T-helper 1 cell (primary cell): Measurements from ENCODE around the gene DCPS.

Experiments
- DNase-seq, 5 donors: peaks; one replicate each; pipeline ENCODE4 v3.0.0-alpha.2; 2012 to 2020

The DCPS gene

DNA sequence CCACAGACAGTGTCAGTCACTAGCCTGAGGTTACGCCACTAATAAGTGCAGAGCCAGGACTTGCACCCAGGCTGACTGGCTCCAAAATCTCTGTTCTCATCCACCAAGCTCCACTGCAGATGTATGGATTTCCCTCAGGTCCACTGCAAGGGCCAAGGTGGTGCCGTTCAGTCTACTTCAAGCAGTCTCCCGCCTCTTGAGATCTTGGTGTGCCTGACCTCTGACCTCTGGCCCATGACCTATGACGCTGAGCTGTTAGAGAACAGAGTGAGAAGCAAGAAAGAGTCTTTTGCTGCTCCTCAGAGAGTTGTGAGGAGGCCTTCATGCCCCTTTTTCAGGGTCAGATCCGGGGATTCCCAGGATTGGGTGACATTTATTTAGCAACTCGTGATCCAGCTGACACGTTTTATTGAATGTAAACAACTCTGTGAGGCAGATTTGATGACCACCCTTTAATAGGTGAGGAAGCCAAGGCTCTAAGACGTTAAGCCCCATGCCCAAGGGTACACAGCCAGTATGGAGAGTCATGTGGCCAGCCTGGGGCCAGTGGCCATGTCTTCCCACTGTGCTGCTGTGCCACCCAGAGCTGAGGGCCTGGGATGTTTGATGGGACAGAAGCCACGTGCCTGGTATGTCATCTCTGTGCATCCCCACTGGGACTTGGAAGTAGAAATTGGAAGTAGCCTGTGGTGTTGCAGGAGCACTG lies 25.2 kb downstream of the DCPS start:
- DNase-seq = no peak

DNA sequence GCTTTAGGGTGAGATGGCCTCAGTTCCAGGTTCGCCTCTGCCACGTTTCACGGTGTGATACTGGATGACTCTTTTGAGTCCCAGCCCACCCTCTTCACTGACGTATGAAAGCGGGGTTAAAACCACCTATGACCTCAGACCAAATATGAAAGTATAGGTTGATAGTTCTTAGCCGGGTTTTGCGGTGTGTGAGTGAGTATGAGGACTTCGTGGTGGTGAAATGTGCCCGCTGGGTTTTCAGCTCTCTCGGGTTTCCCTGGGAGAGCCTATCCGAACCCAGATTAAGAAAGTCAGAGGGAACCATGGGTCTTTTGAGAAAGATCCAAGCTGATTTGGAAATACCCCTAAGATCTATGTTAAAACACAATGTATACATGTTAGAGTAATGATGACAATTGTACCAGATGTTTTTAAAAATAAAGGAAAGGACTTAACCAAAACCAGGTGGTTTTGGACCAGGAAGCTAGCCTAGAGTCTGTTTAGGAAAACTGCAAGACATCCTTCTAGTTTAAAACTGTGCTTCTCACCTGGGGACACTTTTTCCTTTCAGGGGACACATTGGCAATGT lies 25.9 kb downstream of the DCPS start:
- no peak for DNase-seq

- DNase-seq = no peak
These were observed 27.4 kb downstream of the DCPS start for GRCh38 chr11:126331286-126331685.

GRCh38 chr11:126332221-126332711 lies 28.4 kb downstream of the DCPS start:
- no peak for DNase-seq

GRCh38 chr11:126333142-126333541 lies 29.3 kb downstream of the DCPS start:
- no peak for DNase-seq

- DNase-seq = no peak
These were observed 31.0 kb downstream of the DCPS start for GRCh38 chr11:126334659-126335462.

DNA sequence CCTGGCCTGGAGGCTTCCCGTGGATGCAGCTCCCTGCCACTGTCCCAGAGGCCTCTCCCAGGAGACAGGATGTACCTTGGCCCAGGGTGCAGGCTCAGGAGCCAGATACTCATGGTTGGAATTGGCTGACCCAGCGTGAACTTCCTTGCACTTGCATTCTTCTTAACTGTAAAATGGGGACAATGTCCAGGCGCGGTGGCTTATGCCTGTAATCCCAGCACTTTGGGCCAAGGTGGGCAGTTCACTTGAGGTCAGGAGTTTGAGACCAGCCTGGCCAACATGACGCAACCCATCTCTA lies 31.6 kb downstream of the DCPS start:
- DNase-seq = no peak

- no peak for DNase-seq
These were observed 32.3 kb downstream of the DCPS start for GRCh38 chr11:126336138-126336541.

DNA sequence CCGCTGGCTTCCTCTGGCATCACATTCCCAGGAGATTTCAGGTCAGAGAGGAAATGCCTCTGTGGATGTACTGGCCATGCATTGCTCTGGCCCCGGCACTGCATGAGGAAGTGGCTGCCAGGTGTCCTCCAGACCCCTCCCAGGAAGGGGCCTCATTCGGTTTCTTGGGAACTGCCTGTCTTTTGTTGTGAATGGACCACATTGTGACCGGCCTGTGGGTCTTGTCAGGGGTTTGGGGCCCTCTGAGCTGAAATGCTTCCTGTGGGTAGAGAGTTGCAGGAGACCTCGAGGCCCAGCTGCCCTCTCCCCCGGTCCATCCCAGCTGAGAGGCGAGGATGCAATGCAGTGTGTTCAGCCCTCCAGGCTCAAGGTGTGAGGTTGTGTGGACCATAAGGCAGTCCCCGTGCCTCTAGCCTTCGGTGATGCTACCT lies 32.8 kb downstream of the DCPS start:
- no peak for DNase-seq

GRCh38 chr11:126337126-126337473 lies 33.2 kb downstream of the DCPS start:
- DNase-seq = no peak

- no peak for DNase-seq
These were observed 33.8 kb downstream of the DCPS start for GRCh38 chr11:126337474-126338241.

DNA sequence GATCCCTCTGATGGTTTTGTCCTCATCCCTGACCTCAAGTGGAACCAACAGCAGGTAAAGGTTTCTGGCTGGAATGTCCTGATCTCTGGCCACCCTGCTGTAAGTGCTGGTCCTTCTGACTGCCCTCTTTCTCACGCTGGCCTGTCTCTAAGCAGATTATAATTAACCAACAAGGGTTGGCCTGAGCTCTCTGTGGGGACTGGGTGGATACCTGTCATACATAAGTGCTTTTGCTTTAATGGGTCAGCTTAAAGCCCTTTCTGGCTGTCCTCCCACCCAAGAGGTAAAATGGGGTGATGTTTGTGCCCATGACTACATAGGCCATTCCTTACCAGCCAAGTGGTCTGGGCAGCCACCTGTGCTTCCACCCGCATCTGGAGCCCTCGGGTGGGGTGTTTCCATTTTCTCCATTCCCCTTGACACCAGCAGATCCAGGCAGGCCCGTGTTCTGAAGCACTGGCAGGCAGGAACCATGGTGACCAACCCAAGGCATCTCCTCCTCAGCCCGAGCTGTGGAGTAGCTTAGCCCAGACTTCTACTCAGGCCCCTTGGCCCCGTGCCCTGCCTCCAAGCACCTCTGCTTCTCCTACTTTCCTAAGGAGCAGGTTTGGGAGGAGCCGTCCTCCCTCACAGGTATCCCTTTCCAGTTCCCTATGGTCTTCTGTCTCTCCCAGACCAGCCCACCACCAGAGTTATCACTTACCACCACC lies 34.6 kb downstream of the DCPS start:
- no peak for DNase-seq

GRCh38 chr11:126339073-126339862 lies 35.4 kb downstream of the DCPS start:
- DNase-seq = no peak

DNA sequence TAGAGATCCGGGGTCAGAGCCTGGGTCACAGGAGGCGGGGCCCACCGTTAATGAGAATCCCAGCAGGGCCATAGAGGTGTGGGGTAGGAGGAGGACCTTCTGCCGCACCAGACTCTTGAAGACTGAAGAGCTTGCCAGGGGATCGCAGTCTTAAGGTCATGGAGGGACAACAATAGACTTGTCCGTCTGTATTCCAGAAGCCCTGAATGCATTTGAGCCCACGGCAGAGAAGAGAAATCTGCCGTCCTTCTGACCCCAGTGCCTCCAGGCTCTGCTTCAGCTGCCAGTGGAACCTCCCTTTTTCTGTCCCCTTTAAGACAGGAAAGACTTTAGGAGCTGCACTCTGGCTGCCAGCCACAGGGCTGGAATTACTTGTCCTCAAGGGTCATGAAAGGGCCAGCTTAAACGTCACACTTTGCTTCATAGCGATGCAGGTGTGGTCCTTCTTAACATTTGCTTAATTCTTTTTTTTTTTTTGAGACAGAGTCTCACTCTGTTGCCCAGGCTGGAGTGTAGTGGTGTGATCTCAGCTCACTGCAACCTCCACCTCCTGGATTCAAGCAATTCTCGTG lies 36.1 kb downstream of the DCPS start:
- no peak for DNase-seq

DNA sequence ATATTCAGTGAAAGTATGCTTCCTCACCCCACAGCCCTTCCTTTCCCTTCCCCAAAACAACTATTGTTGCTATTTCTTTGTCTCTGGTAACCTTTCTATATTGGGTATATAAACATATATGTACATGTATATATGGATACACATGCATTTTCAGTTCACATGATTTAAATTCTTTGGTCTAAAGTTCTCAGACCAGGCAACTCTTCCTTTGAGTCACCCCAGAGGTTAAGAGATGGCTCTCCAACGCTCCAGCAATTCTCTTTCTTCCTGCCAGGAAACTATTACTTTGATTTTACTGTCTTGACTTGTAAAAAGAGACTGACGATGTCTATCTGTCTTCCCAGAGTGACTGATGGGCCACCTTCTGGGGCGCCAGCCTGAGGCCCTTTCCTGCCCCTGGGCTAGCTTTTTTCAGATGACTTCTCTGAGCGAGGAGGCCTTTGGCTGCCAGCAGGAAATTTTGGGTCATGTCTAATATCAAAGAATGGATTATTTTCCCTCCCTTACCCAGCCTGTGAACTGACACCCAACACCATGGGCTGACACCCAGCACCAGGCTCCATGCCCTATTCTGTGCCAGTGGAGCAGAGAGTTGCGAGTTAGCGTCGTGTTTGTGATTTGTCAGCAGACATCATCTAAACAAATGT lies 37.2 kb downstream of the DCPS start:
- DNase-seq = no peak

- no peak for DNase-seq
These were observed 37.9 kb downstream of the DCPS start for GRCh38 chr11:126341760-126342161.

GRCh38 chr11:126343051-126343450 lies 39.2 kb downstream of the DCPS start:
- DNase-seq = no peak

GRCh38 chr11:126344141-126345080 lies 40.6 kb downstream of the DCPS start:
- no peak for DNase-seq

DNA sequence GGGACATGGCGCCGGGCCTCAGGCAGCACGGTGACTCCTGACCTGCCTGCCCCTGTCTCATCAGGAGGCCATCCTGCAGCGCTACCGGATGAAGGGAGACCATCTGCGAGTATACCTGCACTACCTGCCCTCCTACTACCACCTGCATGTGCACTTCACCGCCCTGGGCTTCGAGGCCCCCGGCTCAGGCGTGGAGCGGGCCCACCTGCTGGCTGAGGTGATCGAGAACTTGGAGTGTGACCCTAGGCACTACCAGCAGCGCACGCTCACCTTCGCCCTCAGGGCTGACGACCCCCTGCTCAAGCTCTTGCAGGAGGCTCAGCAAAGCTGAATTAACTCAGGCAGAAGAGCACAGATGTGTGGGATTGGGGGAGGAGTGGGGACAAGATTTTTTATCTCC lies 41.4 kb downstream of the DCPS start:
- no peak for DNase-seq
